Right forelimb (tissue), 1 donor: ENCODE data around the gene MAEA.

Experiments used
- DNase-seq: peaks from one replicate; pipeline ENCODE4 v3.0.0-alpha.2; 2018

MAEA gene

DNA sequence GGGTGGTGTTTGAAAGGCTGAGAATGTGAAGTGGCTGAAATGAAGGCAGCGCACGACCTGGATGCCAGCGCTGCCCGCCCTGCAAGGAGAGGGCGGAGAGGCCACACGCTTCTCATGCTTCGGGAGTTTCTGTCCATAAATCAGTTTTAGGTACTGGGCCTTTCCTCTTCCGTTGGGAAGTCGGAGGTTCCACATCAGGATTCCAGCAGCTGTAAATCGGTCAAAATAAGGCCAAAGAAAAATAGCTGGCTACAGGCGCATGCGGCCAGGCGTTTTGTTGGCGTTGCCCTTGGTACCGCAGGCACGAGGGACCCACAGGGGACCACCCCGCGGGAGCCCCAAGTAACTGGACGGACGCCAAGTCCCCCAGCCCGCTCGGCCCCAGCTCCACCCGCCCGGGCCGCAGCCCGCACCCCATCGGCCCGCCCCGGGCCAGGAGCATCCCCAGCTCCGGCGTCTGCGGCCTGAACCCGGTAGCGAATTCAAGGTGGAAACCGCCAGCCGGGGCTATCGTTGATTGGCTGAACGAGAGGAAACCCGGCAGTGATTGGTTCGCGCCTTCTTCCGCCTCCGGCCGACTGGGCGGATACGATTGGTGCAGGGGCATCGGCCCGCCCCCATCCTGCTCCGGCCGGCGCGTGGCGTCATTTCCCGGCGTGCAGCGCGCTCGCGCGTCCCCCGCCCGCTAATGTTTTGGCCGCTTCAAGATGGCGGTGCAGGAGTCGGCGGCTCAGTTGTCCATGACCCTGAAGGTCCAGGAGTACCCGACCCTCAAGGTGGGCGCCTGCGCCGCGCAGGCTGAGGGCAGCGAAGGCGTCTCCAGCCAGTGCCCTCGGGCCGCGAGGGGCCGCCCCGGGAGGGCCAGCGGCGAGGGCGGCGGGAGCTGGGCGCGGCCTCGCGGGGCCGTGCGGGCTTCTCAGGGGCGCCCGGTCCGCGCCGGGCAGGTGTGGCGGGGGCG is at the start of gene MAEA:
Gene MAEA, plus strand, starts transcription at position 685 of the 958 bp plus-strand sequence. Its CDS starts 23 bp downstream, at position 708.
- DNase-seq, result peak; percentile 97

DNA sequence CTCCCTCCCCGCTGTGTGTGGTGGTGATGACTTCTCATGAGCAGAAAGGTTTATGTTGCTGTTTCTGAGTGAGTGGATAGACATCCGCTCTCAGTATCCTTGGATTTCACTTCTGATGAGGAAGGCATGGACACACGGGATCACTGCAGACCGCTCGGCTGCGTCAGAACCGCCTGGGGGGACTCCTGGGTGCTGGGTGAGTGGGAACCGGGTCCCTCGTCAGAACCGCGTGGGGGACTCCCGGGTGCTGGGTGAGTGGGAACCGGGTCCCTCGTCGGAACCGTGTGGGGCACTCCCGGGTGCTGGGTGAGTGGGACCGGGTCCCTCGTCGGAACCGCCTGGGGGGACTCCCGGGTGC is 49.8 kb upstream of the MAEA start:
- peak; percentile 36 for DNase-seq

DNA sequence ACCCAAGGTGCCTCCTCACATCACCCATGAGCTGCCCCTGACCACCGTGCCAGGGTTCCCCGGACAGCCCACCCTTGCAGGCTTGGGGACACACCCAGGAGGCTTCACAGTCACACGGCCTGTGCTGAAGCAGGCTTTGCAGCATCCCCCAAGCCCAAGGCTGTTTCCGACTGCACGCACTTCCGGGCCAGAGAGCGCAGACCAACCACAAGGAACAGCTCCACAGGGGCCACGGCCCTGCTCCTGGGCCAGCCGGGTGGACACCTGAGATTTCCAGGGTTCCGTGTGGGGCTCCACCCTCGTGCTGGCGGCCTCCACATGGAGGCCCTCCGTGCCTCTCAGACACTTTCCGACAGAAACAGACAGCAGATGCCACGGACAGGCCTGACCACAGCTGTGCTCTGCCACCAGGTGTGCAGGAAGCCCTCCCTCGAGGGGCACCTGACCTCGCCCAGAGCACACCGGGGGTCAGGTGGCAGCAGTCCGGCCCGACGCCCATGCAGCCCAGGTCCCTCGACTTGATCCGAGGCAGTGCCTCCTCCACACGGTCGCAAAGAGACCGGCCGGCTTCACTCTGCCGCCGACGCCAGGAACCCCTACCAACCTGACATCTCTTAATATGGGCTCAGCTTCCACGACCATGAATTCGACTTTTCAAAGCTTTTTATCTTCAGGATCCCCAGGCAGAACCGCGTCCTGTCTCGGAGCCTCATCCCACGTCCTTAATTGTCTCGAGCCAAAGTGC is 48.8 kb upstream of the MAEA start:
- peak; percentile 37 for DNase-seq

DNA sequence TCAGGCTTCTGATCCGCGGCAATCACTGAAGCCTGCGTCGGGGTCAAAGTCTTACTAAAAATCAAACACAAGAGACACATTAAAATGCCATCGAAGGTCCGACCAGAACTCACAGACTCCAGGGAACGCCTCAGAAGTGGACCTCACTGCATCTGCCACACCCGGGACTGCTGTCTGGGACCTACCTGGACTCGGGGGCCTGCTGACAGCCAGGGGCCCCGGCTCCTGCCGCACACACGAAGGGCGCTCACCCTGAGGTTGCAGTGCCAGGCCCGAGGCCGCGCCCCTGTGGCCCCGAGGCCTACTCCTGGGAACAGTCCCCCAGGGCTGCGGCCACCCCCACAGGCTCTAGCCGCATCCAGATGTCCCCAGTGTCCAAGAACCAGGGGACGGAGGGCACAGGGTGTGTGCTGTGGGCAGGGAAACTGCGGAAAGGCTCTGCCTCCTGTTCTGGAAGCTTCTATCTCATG is 48.2 kb upstream of the MAEA start:
- DNase-seq, result no peak

- DNase-seq, result no peak
Measured at GRCh38 chr4:1241936-1242505, 47.7 kb upstream of the MAEA start.

GRCh38 chr4:1242506-1243450 is 46.9 kb upstream of the MAEA start:
- no peak for DNase-seq

- DNase-seq, result no peak
Measured at GRCh38 chr4:1243451-1244080, 46.1 kb upstream of the MAEA start.

DNA sequence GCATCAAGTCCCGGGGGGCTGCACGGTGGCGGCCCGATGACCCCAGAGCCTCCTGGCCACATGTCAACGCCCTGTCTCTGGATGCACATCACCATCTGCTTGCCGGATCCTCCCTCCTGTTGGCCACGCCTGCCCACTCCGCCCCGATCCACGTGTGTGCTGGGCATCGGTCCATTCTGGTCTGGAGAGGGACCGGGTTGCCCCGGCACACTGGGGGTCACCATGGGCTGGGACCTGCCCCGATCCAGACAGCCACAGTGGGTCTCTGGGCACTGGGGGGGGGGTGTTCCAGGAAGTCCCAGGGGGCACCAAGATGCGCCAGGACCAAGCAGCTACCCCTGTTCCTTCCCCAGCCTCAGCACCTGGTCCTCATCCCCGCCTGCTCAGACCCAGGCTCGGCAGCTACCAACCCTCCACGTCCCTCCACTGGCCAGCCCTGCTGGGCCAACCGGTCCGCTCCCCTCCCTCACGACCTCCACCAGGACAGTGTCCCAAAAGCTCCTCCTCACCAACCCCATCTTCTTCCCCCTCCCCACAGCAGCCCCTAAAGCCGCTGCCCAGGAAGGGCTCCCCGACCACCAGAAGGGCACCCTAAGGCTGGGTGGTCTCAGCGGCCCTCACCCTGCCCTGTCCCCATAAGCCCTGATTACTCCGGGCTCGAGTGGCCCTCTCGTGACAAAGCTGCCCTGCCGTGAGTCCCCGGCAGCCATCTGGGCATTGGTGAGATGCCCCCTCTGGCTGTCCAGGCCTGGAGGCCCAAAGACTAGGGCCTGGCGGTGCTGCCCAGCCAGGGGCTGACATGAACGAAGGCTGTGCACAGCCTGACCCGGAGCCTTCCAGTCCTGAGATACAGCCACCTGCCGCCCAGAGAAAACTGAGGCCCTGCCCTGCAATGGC is 45.4 kb upstream of the MAEA start:
- DNase-seq, result no peak

- peak; percentile 36 for DNase-seq
Measured at GRCh38 chr4:1244978-1245471, 44.7 kb upstream of the MAEA start.

DNA sequence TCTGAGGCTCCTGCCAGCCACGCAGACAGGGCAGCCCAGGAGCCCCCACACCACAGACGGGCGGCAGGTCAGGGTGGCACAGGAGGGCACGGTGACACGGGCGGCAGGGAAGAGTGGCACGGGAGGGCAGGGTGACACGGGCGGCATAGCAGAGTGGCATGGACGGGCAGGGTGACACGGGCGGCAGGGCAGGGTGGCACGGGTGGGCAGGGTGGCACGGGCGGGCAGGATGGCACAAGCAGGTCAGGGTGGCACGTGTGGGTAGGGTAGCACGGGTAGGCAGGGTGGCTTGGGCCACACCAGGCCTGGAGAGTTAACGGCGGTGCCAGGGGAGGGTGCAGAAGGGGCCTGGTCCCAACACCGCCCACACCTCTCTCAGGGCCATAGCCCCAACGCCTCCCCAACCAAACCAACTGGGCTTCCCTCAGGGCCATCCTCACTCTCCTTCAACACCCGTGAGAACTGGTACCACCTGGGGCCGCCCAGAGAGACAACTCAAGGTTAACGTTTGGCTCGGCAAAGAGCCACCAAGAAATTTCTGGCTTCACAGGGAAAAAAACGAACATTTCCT is 44.1 kb upstream of the MAEA start:
- peak; percentile 43 for DNase-seq

DNA sequence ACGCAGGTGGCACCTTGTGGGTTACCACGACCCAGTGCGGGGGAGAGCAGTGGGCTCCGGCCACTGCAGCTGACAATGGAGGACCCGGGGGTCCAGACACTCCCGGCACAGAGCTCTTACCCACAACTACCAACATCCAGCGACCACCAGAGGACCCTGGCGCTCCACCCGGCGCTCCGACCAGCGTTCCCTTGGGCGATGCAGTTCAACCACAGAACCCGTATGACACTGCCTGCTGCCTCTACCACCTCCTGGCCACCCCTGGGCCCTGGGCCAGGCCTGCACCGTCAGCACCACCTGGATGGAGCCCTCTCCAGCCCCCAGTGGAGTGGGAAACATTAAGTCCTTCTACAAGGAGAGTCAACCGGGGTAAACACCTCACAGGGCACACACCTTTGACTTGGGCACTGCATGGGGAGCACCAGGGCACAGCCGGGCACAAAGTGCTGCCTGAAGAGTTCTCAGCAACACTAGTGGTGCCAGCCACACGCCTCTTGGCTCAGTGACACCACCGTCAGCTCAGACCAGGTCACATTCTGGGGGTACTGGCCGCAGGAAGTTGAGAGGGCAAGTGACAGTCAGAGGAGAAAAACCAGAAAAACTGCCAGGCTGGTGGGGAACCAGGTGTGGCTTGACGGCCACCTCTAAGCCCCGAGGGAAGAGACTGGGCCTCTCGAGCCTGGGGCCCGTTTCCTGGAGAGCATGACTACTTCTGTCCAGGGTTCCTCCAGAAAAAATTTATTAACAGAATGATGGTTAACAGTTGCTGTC is 43.4 kb upstream of the MAEA start:
- DNase-seq, result no peak

DNA sequence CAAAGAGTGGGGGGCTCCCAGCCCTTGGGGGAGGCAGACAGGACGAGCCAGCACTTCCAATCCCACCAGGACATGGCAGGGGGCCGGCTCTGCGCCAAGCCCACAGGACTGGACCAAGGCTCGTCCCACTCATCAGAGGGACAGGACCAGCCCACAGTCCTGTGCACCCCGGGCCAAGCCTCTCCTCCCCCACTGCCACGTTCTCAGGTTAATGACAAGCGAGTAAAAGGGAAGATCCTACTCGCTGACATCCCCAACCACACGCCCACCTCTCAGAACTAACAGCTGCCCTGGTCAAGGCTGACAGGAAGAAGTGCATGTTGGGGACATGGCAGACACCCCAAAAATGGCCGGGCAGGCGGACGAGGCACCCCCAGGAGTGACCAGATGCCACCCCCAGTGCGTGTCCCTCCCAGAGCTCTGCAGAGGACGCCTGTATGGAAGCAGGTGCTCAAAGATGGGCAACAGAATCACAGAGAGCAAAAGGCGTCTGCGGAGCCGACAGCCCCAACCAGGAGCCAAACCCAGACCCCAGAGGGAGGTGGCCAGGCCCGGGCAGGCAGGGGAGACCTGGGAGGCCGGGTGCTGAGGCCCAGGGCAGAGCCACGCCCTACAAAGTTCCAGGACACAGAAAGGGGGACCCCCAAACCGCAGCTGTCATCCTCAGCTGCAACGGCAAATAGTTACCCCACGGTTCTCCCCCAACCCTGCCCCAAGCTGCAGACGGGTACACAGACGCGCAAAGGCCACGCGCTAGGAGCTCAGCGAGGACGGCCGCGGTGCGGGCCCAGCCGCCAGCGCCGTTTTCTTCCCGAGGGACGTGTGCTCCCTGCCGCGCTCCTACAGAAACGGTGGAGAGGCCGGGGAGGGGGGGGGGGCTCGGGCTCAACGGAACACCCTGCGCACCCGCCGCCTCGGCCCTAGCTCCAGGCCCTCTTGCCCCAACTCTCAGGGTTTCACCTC is 42.5 kb upstream of the MAEA start:
- DNase-seq, result peak; percentile 45

GRCh38 chr4:1247864-1248244 is 41.8 kb upstream of the MAEA start:
- DNase-seq, result no peak

DNA sequence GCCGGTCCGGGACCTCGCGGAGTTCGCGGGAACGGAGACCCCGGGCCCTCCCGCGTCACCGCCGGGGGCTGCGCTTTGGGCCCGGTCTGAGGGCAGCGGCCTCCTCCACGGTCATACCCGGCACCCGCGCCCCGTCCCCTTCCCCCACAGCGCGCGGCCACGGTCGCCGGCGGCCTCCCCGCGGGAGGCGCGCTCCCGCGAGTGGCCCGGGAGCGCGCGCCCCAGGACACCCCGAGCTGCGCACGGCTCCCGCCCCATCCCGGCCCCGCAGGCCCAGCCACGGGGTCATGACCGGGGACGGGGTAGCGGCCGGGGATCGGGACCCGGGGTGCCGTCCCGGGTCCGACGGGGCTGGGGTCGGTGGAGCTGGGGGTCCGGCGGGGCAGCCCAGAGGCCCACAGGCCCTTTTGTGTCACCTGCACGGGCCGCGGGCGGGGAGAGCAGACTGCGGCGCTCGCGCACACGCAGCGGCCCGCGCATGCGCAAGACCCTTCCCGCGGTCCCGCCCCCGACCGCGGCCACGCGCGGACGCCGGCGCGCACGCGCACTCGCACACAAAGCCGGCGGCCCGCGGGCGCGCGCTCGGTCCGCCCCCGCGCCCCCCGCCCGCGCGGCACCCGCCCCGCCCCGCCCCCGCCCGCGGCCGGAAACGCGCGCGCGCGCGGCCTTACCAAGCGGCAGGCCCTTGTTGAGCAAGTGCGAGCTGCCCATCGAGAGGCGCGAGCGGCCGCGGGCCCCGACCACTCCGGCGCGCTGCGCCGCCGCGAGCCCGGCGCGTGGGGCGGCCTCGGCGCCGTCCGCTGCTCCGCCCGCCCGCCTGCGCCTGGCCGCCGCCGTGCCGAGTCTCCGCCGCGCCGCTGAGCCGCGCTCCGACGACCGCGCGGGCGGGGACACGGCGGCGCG is 41.2 kb upstream of the MAEA start, which contains the start of gene CTBP1:
Gene CTBP1, minus strand, starts transcription at position 886 of the 903 bp plus-strand sequence. CDS start 7,799 bp downstream, outside the sequence.
- peak; percentile 90 for DNase-seq

- DNase-seq, result peak; percentile 91
Measured at GRCh38 chr4:1249148-1249730, 40.5 kb upstream of the MAEA start.
